Panc1 (cell line): ENCODE data around the gene ASCL1.

Experiments used
- CTCF ChIP-seq: fragments of 450-650 bp; IDR thresholded peaks from 2 replicates; pipeline ENCODE4 v1.5.1; 2017; ENCODE audit warnings: mild to moderate bottlenecking
- POLR2AphosphoS5 ChIP-seq: IDR thresholded peaks from 2 replicates; pipeline ENCODE4 v1.6.1; 2012; ENCODE audit warnings: mild to moderate bottlenecking, low read depth, low read length, moderate library complexity
- REST ChIP-seq, 2 experiments: IDR thresholded peaks; 2 replicates each; pipeline ENCODE4 v1.6.1; 2011 to 2012; ENCODE audit warnings: low read depth in 2 of 2, control low read depth in 1 of 2, low read length in 1 of 2, mild to moderate bottlenecking in 1 of 2, moderate library complexity in 1 of 2; ENCODE audit not compliant: insufficient read depth in 1 of 2
- SIN3A ChIP-seq: IDR thresholded peaks from 2 replicates; pipeline ENCODE4 v1.6.1; 2012; ENCODE audit warnings: low read depth, mild to moderate bottlenecking, low read length, moderate library complexity, borderline replicate concordance; ENCODE audit not compliant: insufficient read depth
- TCF7L2 ChIP-seq: IDR thresholded peaks from 2 replicates; pipeline ENCODE4 v1.6.1; 2011; ENCODE audit warnings: mild to moderate bottlenecking, low read depth, low read length, inconsistent platforms

- TF ChIP-seq CTCF (no peak), POLR2AphosphoS5 (no peak), TCF7L2 (no peak), REST (IDR thresholded peaks at IDR 0.05; ENCODE audit: insufficient read depth in 1 of 2, low read depth in 2 of 2, low read length in 1 of 2) (no peak), SIN3A (no peak)
These were observed 30.3 kb upstream of the ASCL1 start for GRCh38 chr12:102927220-102927619.
